Liver (tissue), 9 donors: ENCODE data around the gene TMEM50B. TPM values are rescaled to one million over a fixed set of nuclear protein-coding genes. Genes with fewer than 3 reads are reported as not detected.
"Not testable (repeated sequence)": the region's sequence is repeated elsewhere in the genome, so short reads cannot be mapped to it uniquely, and the experiment has no call there.

Experiments used
- DNase-seq: peaks from one replicate; pipeline ENCODE4 v3.0.0-alpha.2; 2017; ENCODE audit warnings: low spot score
- H3K27ac ChIP-seq, 2 donors: one replicate each; pipeline ENCODE4 v1.7.0; 2013; ENCODE audit warnings: inconsistent platforms in 2 of 2, low read length in 2 of 2, control low read depth in 1 of 2, low read depth in 1 of 2, mild to moderate bottlenecking in 1 of 2
- H3K27me3 ChIP-seq, 4 donors: one replicate each; pipeline versions ENCODE4 v1.6.1 to v1.7.0; 2013; ENCODE audit warnings: low read length in 3 of 4, inconsistent platforms in 1 of 4, mild to moderate bottlenecking in 1 of 4, moderate library complexity in 1 of 4; ENCODE audit not compliant: control insufficient read depth in 4 of 4, insufficient read depth in 4 of 4
- H3K36me3 ChIP-seq, 4 donors: one replicate each; pipeline versions ENCODE4 v1.6.1 to v1.7.0; 2013; ENCODE audit warnings: low read length in 3 of 4, mild to moderate bottlenecking in 3 of 4, low read depth in 1 of 4, moderate library complexity in 1 of 4; ENCODE audit not compliant: control insufficient read depth in 4 of 4, insufficient read depth in 3 of 4
- H3K4me1 ChIP-seq, 4 donors: one replicate each; pipeline versions ENCODE4 v1.6.1 to v1.7.0; 2013; ENCODE audit warnings: low read length in 3 of 4, mild to moderate bottlenecking in 3 of 4, moderate library complexity in 1 of 4; ENCODE audit not compliant: control insufficient read depth in 4 of 4, insufficient read depth in 4 of 4
- H3K4me3 ChIP-seq, 3 donors: one replicate each; pipeline versions ENCODE4 v1.6.1 to v1.7.0; 2013; ENCODE audit warnings: low read length in 3 of 3, control low read depth in 1 of 3, low read depth in 1 of 3, mild to moderate bottlenecking in 1 of 3
- H3K9ac ChIP-seq, 2 donors: one replicate each; pipeline ENCODE4 v1.7.0; 2013; ENCODE audit warnings: low read length in 2 of 2, mild to moderate bottlenecking in 2 of 2, moderate library complexity in 2 of 2, control low read depth in 1 of 2, low read depth in 1 of 2
- H3K9me3 ChIP-seq, 4 donors: one replicate each; pipeline versions ENCODE4 v1.6.1 to v1.7.0; 2013; ENCODE audit warnings: low read length in 3 of 4; ENCODE audit not compliant: control insufficient read depth in 4 of 4
- EGR1 ChIP-seq, 2 donors: IDR thresholded peaks; 2 replicates each; pipeline ENCODE4 v1.6.1; 2016 to 2018; ENCODE audit warnings: antibody characterized with exemption in 2 of 2, low read depth in 2 of 2
- FOXA1 ChIP-seq: IDR thresholded peaks from 2 replicates; pipeline ENCODE4 v1.6.1; 2016; ENCODE audit warnings: antibody characterized with exemption
- FOXA2 ChIP-seq: IDR thresholded peaks from 2 replicates; pipeline ENCODE4 v1.6.1; 2016; ENCODE audit warnings: antibody characterized with exemption
- HNF4A ChIP-seq, 2 donors: conservative IDR thresholded peaks; 2 replicates each; pipeline ENCODE4 v1.6.1; 2016; ENCODE audit warnings: antibody characterized with exemption in 2 of 2, mild to moderate bottlenecking in 2 of 2
- HNF4G ChIP-seq: IDR thresholded peaks from 2 replicates; pipeline ENCODE4 v1.6.1; 2016; ENCODE audit warnings: antibody characterized with exemption
- JUND ChIP-seq, 2 donors: IDR thresholded peaks; 2 replicates each; pipeline ENCODE4 v1.6.1; 2016; ENCODE audit warnings: antibody characterized with exemption in 2 of 2
- NR2F2 ChIP-seq: IDR thresholded peaks from 2 replicates; pipeline ENCODE4 v1.6.1; 2016; ENCODE audit warnings: antibody characterized with exemption
- RAD21 ChIP-seq, 2 donors: IDR thresholded peaks; 2 replicates each; pipeline ENCODE4 v1.6.1; 2016; ENCODE audit warnings: antibody characterized with exemption in 2 of 2, mild to moderate bottlenecking in 2 of 2
- RXRA ChIP-seq, 2 donors: IDR thresholded peaks; 2 replicates each; pipeline ENCODE4 v1.6.1; 2017 to 2018; ENCODE audit warnings: antibody characterized with exemption in 2 of 2, mild to moderate bottlenecking in 1 of 2
- SP1 ChIP-seq: IDR thresholded peaks from 2 replicates; pipeline ENCODE4 v1.6.1; 2018; ENCODE audit warnings: antibody characterized with exemption, mild to moderate bottlenecking
- TAF1 ChIP-seq: conservative IDR thresholded peaks from 2 replicates; pipeline ENCODE4 v1.6.1; 2016; ENCODE audit warnings: antibody characterized with exemption, mild to moderate bottlenecking
- YY1 ChIP-seq: IDR thresholded peaks from 2 replicates; pipeline ENCODE4 v1.6.1; 2016; ENCODE audit warnings: antibody characterized with exemption, mild to moderate bottlenecking
- WGBS: extraction: QIAGEN DNeasy Blood & Tissue Kit; methylation state at CpG from one replicate; pipeline ENCODE4 v1.1.7; 2013; 5-methylcytosine and 5-hydroxymethylcytosine counted together
- polyA plus RNA-seq, 2 donors: library from polyadenylated mRNA; stranded (reverse) in 1 of 2; unstranded in 1 of 2; fragments of 200-250 nt in 1 of 2; fragments of >200 nt in 1 of 2; fragmentation: Nextera tagmentation in 1 of 2; extraction: Ambion mirVana in 1 of 2; gene quantifications; one replicate each; pipeline versions ENCODE4 v1.2.1 to v1.2.3, GENCODE V29; 2013 to 2015
- total RNA-seq, 2 donors: library from RNA; depleted of rRNA; stranded (reverse); fragments of >200 nt; gene quantifications; one replicate each; pipeline ENCODE4 v1.2.3, GENCODE V29; 2014
- TF ChIP-seq, protein P1 (sequence below): IDR thresholded peaks from 2 replicates; pipeline ENCODE4 v1.6.1; 2016; ENCODE audit warnings: antibody characterized with exemption
- TF ChIP-seq, protein P2 (sequence below): IDR thresholded peaks from 2 replicates; pipeline ENCODE4 v1.6.1; 2016; ENCODE audit warnings: antibody characterized with exemption, mild to moderate bottlenecking
- TF ChIP-seq, protein P3 (sequence below): fragments of 150-350 bp; IDR thresholded peaks from 2 replicates; pipeline ENCODE4 v1.5.1; 2017; ENCODE audit warnings: improper control_type of control experiment, low read depth, low read length; ENCODE audit not compliant: missing input control
- TF ChIP-seq, protein P4 (sequence below): IDR thresholded peaks from 2 replicates; pipeline ENCODE4 v1.6.1; 2016; ENCODE audit warnings: antibody characterized with exemption
- donor health status: healthy.
- donor health status: healthy.
- donor health status: healthy.
- donor health status: healthy.
- donor health status: healthy.

TMEM50B gene
- total and polyA plus RNA-seq, 4 donors = 11.8 to 31.8 (median 29.9) TPM

DNA sequence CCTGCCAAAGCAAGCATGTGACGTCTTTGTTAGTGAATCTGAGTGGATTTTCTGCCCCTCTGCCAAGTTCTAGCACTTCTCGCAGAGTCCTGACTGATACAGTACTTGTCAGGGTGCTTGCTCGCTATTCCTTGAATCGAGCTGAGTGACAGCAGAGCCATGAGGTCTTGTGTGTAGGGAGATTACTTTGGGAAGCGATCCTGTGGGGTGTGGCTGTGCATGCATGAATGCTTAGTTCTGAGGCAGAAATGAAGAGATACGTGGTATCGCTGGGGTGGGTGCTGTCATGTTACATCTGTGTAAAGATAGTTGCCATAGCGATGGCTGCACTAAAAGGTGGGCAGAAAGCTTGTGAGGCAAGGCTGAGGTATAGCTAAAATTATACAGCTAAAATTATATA is 31.1 kb upstream of the TMEM50B start:
- H3K36me3 ChIP-seq = peaks cover 5 to 50% (median 30%) of the 10 kb centered on the region in 4 donors

DNA sequence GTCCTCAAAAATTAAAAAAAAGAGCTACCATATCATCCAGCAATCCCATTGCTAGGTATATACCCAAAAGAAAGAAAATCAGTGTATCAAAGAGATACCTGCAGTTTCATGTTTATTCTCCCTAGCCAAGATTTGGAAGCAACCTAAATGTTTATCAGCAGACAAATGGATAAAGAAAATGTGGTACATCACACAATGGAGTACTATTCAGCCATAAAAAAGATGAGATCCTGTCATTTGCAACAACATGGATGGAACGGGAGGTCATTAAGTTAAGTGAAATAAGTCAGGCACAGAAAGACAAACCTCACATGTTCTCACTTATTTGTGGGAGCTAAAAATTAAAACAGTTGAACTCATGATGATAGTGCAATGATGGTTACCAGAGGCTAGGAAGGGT is 27.2 kb upstream of the TMEM50B start:
- 99% methylated on average over 1 of the region's 1 CpG for WGBS
- not testable (repeated sequence) for H3K4me3 ChIP-seq, H3K4me1 ChIP-seq, H3K9ac ChIP-seq, H3K27me3 ChIP-seq, H3K9me3 ChIP-seq, DNase-seq, H3K27ac ChIP-seq
- H3K36me3 ChIP-seq = peaks cover 2 to 57% (median 43%) of the 10 kb centered on the region in 4 donors

More for the DNA sequence above, 31.1 kb upstream of the TMEM50B start:
- Histone ChIP-seq H3K4me1 (no peaks in the 10 kb centered on the region), H3K9me3 (no peaks in the 10 kb centered on the region), H3K4me3 (no peak overlapping the region), H3K27ac (no peak overlapping the region), H3K27me3 (no peaks in the 10 kb centered on the region), H3K9ac (no peak overlapping the region)
- WGBS = 95% methylated on average over 8 of the region's 8 CpGs
- TF ChIP-seq FOXA2 (no peak), HNF4G (no peak), JUND (IDR thresholded peaks at IDR 0.05) (no peak), EGR1 (IDR thresholded peaks at IDR 0.05; ENCODE audit: low read depth in 2 of 2) (no peak), SP1 (no peak), TAF1 (no peak), NR2F2 (no peak), YY1 (no peak), HNF4A (conservative IDR thresholded peaks at IDR 0.05) (no peak), RAD21 (IDR thresholded peaks at IDR 0.05) (no peak), RXRA (IDR thresholded peaks at IDR 0.05) (no peak), FOXA1 (no peak)
- TF ChIP-seq, protein P1, sequence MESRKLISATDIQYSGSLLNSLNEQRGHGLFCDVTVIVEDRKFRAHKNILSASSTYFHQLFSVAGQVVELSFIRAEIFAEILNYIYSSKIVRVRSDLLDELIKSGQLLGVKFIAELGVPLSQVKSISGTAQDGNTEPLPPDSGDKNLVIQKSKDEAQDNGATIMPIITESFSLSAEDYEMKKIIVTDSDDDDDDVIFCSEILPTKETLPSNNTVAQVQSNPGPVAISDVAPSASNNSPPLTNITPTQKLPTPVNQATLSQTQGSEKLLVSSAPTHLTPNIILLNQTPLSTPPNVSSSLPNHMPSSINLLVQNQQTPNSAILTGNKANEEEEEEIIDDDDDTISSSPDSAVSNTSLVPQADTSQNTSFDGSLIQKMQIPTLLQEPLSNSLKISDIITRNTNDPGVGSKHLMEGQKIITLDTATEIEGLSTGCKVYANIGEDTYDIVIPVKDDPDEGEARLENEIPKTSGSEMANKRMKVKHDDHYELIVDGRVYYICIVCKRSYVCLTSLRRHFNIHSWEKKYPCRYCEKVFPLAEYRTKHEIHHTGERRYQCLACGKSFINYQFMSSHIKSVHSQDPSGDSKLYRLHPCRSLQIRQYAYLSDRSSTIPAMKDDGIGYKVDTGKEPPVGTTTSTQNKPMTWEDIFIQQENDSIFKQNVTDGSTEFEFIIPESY = no peak
- TF ChIP-seq, protein P2, sequence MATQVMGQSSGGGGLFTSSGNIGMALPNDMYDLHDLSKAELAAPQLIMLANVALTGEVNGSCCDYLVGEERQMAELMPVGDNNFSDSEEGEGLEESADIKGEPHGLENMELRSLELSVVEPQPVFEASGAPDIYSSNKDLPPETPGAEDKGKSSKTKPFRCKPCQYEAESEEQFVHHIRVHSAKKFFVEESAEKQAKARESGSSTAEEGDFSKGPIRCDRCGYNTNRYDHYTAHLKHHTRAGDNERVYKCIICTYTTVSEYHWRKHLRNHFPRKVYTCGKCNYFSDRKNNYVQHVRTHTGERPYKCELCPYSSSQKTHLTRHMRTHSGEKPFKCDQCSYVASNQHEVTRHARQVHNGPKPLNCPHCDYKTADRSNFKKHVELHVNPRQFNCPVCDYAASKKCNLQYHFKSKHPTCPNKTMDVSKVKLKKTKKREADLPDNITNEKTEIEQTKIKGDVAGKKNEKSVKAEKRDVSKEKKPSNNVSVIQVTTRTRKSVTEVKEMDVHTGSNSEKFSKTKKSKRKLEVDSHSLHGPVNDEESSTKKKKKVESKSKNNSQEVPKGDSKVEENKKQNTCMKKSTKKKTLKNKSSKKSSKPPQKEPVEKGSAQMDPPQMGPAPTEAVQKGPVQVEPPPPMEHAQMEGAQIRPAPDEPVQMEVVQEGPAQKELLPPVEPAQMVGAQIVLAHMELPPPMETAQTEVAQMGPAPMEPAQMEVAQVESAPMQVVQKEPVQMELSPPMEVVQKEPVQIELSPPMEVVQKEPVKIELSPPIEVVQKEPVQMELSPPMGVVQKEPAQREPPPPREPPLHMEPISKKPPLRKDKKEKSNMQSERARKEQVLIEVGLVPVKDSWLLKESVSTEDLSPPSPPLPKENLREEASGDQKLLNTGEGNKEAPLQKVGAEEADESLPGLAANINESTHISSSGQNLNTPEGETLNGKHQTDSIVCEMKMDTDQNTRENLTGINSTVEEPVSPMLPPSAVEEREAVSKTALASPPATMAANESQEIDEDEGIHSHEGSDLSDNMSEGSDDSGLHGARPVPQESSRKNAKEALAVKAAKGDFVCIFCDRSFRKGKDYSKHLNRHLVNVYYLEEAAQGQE = no peak
- TF ChIP-seq, protein P3, sequence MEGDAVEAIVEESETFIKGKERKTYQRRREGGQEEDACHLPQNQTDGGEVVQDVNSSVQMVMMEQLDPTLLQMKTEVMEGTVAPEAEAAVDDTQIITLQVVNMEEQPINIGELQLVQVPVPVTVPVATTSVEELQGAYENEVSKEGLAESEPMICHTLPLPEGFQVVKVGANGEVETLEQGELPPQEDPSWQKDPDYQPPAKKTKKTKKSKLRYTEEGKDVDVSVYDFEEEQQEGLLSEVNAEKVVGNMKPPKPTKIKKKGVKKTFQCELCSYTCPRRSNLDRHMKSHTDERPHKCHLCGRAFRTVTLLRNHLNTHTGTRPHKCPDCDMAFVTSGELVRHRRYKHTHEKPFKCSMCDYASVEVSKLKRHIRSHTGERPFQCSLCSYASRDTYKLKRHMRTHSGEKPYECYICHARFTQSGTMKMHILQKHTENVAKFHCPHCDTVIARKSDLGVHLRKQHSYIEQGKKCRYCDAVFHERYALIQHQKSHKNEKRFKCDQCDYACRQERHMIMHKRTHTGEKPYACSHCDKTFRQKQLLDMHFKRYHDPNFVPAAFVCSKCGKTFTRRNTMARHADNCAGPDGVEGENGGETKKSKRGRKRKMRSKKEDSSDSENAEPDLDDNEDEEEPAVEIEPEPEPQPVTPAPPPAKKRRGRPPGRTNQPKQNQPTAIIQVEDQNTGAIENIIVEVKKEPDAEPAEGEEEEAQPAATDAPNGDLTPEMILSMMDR = no peak
- TF ChIP-seq, protein P4, sequence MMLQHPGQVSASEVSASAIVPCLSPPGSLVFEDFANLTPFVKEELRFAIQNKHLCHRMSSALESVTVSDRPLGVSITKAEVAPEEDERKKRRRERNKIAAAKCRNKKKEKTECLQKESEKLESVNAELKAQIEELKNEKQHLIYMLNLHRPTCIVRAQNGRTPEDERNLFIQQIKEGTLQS = no peak
- DNase-seq = peak; percentile 74
